Activated naive CD8-positive, alpha-beta T cell treated with anti-CD3 and anti-CD28 coated beads, Interleukin-2, amount 10 ng/mL, durations not matched to agents 7 days and 5 days (primary cell): Measurements from ENCODE around the gene PTPRD. TPM values are rescaled to one million over a fixed set of nuclear protein-coding genes. Genes with fewer than 3 reads are reported as not detected.

ENCODE experiments used
- ATAC-seq: fragments of 150-1000 bp; cut with Tn5 transposase; one replicate; pipeline ENCODE4 v1.10.0; 2021; ENCODE audit warnings: low read depth, moderate library complexity
- POLR2A ChIA-PET: fragments of 350-600 bp; sonication (Branson Sonifier 250); formaldehyde crosslinking; loops from one replicate; lab custom pipeline; 2021; ENCODE audit warnings: antibody characterized with exemption; lab: Charles Lee
- DNase-seq: peaks from one replicate; pipeline ENCODE4 v3.0.0; 2021
- H3K27ac Mint-ChIP-seq: one replicate; pipeline ENCODE4 v1.8.0; 2022; ENCODE audit warnings: mild to moderate bottlenecking, mixed read lengths
- H3K27me3 Mint-ChIP-seq: one replicate; pipeline ENCODE4 v1.8.0; 2022; ENCODE audit warnings: mild to moderate bottlenecking, moderate library complexity, mixed read lengths
- H3K36me3 Mint-ChIP-seq: one replicate; pipeline ENCODE4 v1.8.0; 2021; ENCODE audit warnings: mild to moderate bottlenecking, mixed read lengths
- H3K4me1 Mint-ChIP-seq: one replicate; pipeline ENCODE4 v1.8.0; 2021; ENCODE audit warnings: mixed read lengths
- H3K4me3 Mint-ChIP-seq: one replicate; pipeline ENCODE4 v1.8.0; 2022; ENCODE audit warnings: mild to moderate bottlenecking, moderate library complexity, mixed read lengths
- H3K9me3 Mint-ChIP-seq: one replicate; pipeline ENCODE4 v1.8.0; 2021; ENCODE audit warnings: mixed read lengths
- total RNA-seq, 2 experiments: library from RNA; stranded (reverse); gene quantifications; one replicate each; pipeline ENCODE4 v1.2.3, GENCODE V29; 2021

Gene PTPRD
- total RNA-seq, 2 experiments from 2014 or later, result not detected

DNA sequence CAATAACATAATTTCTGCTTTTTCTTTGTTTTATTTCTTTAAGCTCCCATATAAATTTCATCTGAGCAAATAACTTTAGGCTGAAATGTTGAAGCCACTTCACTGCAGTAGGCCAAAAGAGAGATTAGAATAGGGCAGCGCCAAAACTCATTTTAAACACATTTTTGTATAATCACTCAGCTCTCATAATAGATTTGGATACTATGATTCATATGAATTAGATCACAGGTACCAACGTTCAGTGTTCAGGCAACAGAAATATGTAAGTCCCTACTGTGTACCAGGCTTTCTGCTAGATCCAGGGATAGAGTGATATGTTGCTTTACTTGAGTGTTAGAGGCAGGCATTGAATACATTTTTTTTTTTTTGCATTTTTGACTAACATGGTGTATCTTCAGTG, 370.5 kb downstream of the PTPRD start:
- POLR2A ChIA-PET, result no interaction called here

DNA sequence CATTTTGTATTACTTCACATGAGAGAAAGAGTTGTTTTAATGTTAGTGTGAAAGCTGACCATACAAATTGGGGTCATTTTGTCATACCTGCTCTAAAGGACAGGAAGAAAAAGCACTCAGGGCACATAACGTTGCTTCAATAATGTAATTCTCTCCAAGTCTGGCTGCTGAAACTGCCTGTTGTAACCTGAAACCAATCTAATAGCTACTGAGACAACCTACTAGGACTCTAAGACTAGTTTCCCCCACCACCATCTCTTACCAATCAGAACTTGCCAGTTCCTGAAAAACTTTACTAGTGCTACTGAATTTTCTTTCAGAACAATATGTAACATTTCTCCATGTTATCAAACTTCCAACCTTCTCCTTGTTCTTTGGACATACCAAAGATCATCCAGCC, 374.7 kb downstream of the PTPRD start:
- no peak overlapping the region for H3K27ac Mint-ChIP-seq
- POLR2A ChIA-PET, result no interaction called here
- no peaks in the 10 kb centered on the region for H3K4me1 Mint-ChIP-seq

More for the DNA sequence above, 370.5 kb downstream of the PTPRD start:
- Mint-ChIP-seq H3K4me3 (no peak overlapping the region), H3K27me3 (no peaks in the 10 kb centered on the region), H3K9me3 (peaks cover 2% of the 10 kb centered on the region), H3K36me3 (no peaks in the 10 kb centered on the region), H3K4me1 (no peaks in the 10 kb centered on the region), H3K27ac (no peak overlapping the region)
- DNase-seq (no peak), ATAC-seq (no peak)

GRCh38 chr9:10237584-10237983, 375.2 kb downstream of the PTPRD start:
- no peaks in the 10 kb centered on the region for H3K4me1 Mint-ChIP-seq
- H3K27me3 Mint-ChIP-seq, result no peaks in the 10 kb centered on the region
- no peaks in the 10 kb centered on the region for H3K36me3 Mint-ChIP-seq
- peaks cover 2% of the 10 kb centered on the region for H3K9me3 Mint-ChIP-seq
- no peak overlapping the region for H3K4me3 Mint-ChIP-seq
- no peak for DNase-seq
- no peak for ATAC-seq
- POLR2A ChIA-PET, result no interaction called here
- H3K27ac Mint-ChIP-seq, result no peak overlapping the region

More for the DNA sequence above, 374.7 kb downstream of the PTPRD start:
- no peak for ATAC-seq
- Mint-ChIP-seq H3K9me3 (peaks cover 2% of the 10 kb centered on the region), H3K27me3 (no peaks in the 10 kb centered on the region), H3K36me3 (no peaks in the 10 kb centered on the region), H3K4me3 (no peak overlapping the region)
- no peak for DNase-seq

GRCh38 chr9:10236161-10236560, 376.6 kb downstream of the PTPRD start:
- no peaks in the 10 kb centered on the region for H3K27me3 Mint-ChIP-seq
- peaks cover 2% of the 10 kb centered on the region for H3K9me3 Mint-ChIP-seq
- H3K27ac Mint-ChIP-seq, result no peak overlapping the region
- no peak overlapping the region for H3K4me3 Mint-ChIP-seq
- DNase-seq (no peak), ATAC-seq (no peak)
- POLR2A ChIA-PET, result no interaction called here
- no peaks in the 10 kb centered on the region for H3K36me3 Mint-ChIP-seq
- no peaks in the 10 kb centered on the region for H3K4me1 Mint-ChIP-seq

DNA sequence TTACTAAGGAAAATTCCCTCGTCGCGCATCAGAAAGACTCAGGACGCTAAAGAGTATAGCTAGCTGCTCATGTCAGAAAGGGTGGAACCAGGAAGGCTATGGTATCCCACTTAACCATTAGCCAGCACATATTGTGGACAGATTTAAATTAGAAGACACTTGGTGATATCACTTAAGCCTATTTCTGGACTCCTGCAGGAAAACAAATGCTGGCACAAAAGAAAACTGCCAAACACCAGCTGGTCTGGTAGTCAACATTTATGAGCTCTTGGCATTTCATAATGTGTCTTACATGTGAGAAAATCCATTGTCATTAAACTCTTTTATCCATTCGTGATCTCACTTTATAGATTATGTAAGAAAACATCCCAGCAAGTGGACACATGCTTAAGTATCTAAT, 377.4 kb downstream of the PTPRD start:
- no peak overlapping the region for H3K4me3 Mint-ChIP-seq
- H3K27ac Mint-ChIP-seq, result no peak overlapping the region
- no peak for DNase-seq
- H3K36me3 Mint-ChIP-seq, result no peaks in the 10 kb centered on the region
- no peaks in the 10 kb centered on the region for H3K27me3 Mint-ChIP-seq
- ATAC-seq, result no peak
- POLR2A ChIA-PET, result no interaction called here
- H3K9me3 Mint-ChIP-seq, result peaks cover 2% of the 10 kb centered on the region
- H3K4me1 Mint-ChIP-seq, result no peaks in the 10 kb centered on the region

- peaks cover 2% of the 10 kb centered on the region for H3K9me3 Mint-ChIP-seq
- DNase-seq (no peak), ATAC-seq (no peak)
- H3K27ac Mint-ChIP-seq, result no peak overlapping the region
- POLR2A ChIA-PET, result no interaction called here
- H3K36me3 Mint-ChIP-seq, result no peaks in the 10 kb centered on the region
- no peaks in the 10 kb centered on the region for H3K4me1 Mint-ChIP-seq
- no peaks in the 10 kb centered on the region for H3K27me3 Mint-ChIP-seq
- no peak overlapping the region for H3K4me3 Mint-ChIP-seq
These were observed 380.4 kb downstream of the PTPRD start for GRCh38 chr9:10232352-10232930.

GRCh38 chr9:10230512-10230911, 382.3 kb downstream of the PTPRD start:
- POLR2A ChIA-PET, result no interaction called here
- Mint-ChIP-seq H3K27ac (no peak overlapping the region), H3K27me3 (no peaks in the 10 kb centered on the region), H3K36me3 (no peaks in the 10 kb centered on the region), H3K4me3 (no peak overlapping the region), H3K4me1 (no peaks in the 10 kb centered on the region), H3K9me3 (peaks cover 4% of the 10 kb centered on the region)
- ATAC-seq (no peak), DNase-seq (no peak)

DNA sequence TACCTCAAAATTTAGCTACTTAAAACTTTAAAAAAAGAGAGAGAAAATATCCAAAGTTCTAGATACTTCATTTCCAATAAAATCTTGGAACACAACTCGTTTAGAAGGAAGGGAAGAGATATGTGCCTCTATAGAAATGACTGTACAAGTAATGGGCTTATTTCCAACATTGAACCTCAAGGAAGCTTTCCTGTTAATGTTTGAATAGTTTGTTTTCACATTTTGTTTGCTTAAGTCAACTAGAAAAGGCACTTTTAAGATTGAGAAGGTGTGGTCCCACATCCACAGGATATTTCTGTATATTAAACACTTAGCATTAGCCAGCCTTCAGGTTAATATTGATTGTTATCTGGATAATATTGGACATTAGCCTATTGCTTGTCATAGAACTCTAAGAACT, 384.7 kb downstream of the PTPRD start:
- no peak for ATAC-seq
- Mint-ChIP-seq H3K4me1 (no peaks in the 10 kb centered on the region), H3K4me3 (no peak overlapping the region), H3K27me3 (no peaks in the 10 kb centered on the region), H3K9me3 (peaks cover 4% of the 10 kb centered on the region), H3K27ac (no peak overlapping the region), H3K36me3 (no peaks in the 10 kb centered on the region)
- POLR2A ChIA-PET, result no interaction called here
- no peak for DNase-seq

DNA sequence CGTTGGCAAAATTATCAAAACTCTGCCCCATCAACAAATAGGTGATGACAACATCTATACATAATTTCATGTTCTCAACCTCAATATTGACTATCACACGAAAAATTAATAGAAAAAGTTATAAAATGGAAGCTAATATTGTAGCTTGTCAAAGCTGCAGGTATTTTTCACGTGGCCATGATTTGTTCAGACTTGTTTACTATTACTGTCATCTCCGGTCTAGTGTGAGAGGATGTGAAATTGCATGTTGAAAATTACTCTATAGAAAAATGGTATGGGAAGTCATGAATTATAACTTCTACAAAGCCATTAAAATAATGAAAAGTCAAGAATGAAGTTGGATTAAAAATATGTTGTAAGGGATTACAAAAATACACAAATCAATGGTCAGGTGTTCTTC, 385.8 kb downstream of the PTPRD start:
- Mint-ChIP-seq H3K4me3 (no peak overlapping the region), H3K36me3 (no peaks in the 10 kb centered on the region), H3K27ac (no peak overlapping the region), H3K4me1 (no peaks in the 10 kb centered on the region), H3K27me3 (no peaks in the 10 kb centered on the region), H3K9me3 (peaks cover 4% of the 10 kb centered on the region)
- POLR2A ChIA-PET, result no interaction called here
- DNase-seq (no peak), ATAC-seq (no peak)

DNA sequence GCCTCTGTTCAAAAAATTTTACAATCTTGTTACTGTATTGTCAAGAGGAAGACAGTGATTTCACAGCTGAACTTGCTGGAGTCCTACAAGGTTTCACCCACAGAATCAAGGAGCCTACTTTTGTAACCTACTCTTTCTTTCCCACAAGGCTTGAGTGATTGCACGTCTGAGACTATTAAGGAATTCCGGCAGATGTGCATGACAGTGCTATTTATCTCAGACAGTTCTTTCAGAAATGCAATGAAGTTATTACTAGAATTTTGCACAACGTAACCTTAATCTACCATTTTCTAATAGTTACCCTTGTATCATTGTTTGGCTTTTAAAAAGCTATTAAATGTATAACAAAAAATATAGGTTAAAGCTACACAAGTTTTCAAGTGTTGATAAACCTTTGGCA, 400.1 kb downstream of the PTPRD start:
- DNase-seq (no peak), ATAC-seq (no peak)
- no peak overlapping the region for H3K4me3 Mint-ChIP-seq
- H3K27ac Mint-ChIP-seq, result no peak overlapping the region
- no peaks in the 10 kb centered on the region for H3K4me1 Mint-ChIP-seq
- POLR2A ChIA-PET, result no interaction called here
- H3K9me3 Mint-ChIP-seq, result no peaks in the 10 kb centered on the region
- no peaks in the 10 kb centered on the region for H3K36me3 Mint-ChIP-seq
- peaks cover 2% of the 10 kb centered on the region for H3K27me3 Mint-ChIP-seq

GRCh38 chr9:10208691-10209069, 404.1 kb downstream of the PTPRD start:
- no peaks in the 10 kb centered on the region for H3K4me1 Mint-ChIP-seq
- peaks cover 2% of the 10 kb centered on the region for H3K27me3 Mint-ChIP-seq
- no peak overlapping the region for H3K4me3 Mint-ChIP-seq
- ATAC-seq (no peak), DNase-seq (no peak)
- H3K9me3 Mint-ChIP-seq, result no peaks in the 10 kb centered on the region
- no peaks in the 10 kb centered on the region for H3K36me3 Mint-ChIP-seq
- POLR2A ChIA-PET, result no interaction called here
- no peak overlapping the region for H3K27ac Mint-ChIP-seq

DNA sequence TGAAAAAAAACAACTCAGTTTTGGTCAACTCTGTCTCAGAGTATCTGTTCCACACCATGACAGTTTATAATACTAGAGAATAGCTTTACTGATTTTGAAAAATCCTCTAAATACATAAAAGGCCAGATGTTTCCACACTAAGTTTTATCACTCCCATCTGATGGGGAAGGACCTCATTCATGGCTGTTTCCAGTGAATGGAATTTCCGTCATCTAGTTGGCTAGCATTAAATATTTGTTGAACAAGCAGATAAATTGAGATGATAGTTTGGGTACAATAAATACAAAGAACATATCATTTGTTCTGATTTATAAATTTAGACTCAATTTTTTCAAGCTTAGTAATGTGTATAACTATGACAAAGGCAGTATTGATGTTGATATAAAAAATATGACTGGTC, 408.5 kb downstream of the PTPRD start:
- no peak overlapping the region for H3K4me3 Mint-ChIP-seq
- H3K4me1 Mint-ChIP-seq, result no peaks in the 10 kb centered on the region
- H3K27me3 Mint-ChIP-seq, result peaks cover 2% of the 10 kb centered on the region
- no peaks in the 10 kb centered on the region for H3K36me3 Mint-ChIP-seq
- no peak for DNase-seq
- H3K27ac Mint-ChIP-seq, result no peak overlapping the region
- H3K9me3 Mint-ChIP-seq, result no peaks in the 10 kb centered on the region
- no peak for ATAC-seq
- POLR2A ChIA-PET, result no interaction called here

DNA sequence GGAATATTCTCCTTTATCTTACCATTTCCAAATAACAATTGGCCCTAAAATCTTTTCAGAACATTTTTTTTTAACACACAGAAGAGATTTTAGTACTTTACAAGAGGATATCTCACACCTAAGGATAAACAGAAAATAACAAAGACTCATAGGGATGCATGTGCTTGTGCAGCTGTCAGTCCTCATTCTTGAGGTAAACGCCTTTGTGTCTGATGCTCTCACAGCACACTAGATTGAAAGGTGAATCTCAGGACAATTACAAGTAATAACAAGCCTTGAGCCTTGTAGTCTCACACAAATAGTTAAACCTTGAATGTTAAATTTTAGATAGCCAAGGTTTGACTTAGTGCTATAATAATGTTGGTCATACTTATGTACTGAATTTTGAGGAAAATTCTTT, 439.2 kb downstream of the PTPRD start:
- no peaks in the 10 kb centered on the region for H3K36me3 Mint-ChIP-seq
- H3K4me1 Mint-ChIP-seq, result no peaks in the 10 kb centered on the region
- H3K4me3 Mint-ChIP-seq, result no peak overlapping the region
- POLR2A ChIA-PET, result no interaction called here
- H3K9me3 Mint-ChIP-seq, result peaks cover 2% of the 10 kb centered on the region
- ATAC-seq (no peak), DNase-seq (no peak)
- H3K27me3 Mint-ChIP-seq, result no peaks in the 10 kb centered on the region
- no peak overlapping the region for H3K27ac Mint-ChIP-seq

GRCh38 chr9:10172476-10172875, 440.3 kb downstream of the PTPRD start:
- DNase-seq, result no peak
- H3K9me3 Mint-ChIP-seq, result peaks cover 2% of the 10 kb centered on the region
- no peaks in the 10 kb centered on the region for H3K27me3 Mint-ChIP-seq
- H3K4me3 Mint-ChIP-seq, result no peak overlapping the region
- POLR2A ChIA-PET, result no interaction called here
- H3K4me1 Mint-ChIP-seq, result no peaks in the 10 kb centered on the region
- no peaks in the 10 kb centered on the region for H3K36me3 Mint-ChIP-seq
- ATAC-seq, result no peak
- H3K27ac Mint-ChIP-seq, result no peak overlapping the region

DNA sequence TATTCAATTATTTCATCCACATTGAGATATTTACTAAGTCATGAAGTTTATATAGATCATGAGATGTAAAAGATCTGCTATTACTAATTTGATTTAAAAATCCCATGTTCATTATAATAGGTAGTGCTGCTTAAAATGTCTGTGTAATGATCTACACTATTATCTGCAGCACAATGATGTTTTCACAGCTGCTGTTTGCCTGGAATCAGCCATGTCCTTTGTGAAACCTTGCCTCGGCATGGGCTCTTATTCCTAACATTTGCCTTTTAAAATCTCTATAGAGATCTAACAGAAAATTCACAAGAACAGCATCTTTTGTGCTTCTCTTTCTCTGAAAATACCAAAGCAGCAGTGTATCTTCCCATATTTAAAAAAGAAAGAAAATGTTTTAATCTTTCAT, 444.6 kb downstream of the PTPRD start:
- peaks cover 2% of the 10 kb centered on the region for H3K9me3 Mint-ChIP-seq
- no peaks in the 10 kb centered on the region for H3K36me3 Mint-ChIP-seq
- no peak for ATAC-seq
- no peak for DNase-seq
- no peak overlapping the region for H3K27ac Mint-ChIP-seq
- H3K4me1 Mint-ChIP-seq, result no peaks in the 10 kb centered on the region
- no peaks in the 10 kb centered on the region for H3K27me3 Mint-ChIP-seq
- no peak overlapping the region for H3K4me3 Mint-ChIP-seq
- POLR2A ChIA-PET, result no interaction called here
